Prostate gland (tissue), 2 donors: ENCODE measurements around the gene ACTG1. TPM values are rescaled to one million over a fixed set of nuclear protein-coding genes. Genes with fewer than 3 reads are reported as not detected.
A peak's percentile ranks its signal among the peaks of the same experiment; 100 is the strongest.

Experiments
- DNase-seq: peaks from one replicate; pipeline ENCODE4 v3.0.0-alpha.2; 2019; ENCODE audit warnings: low spot score
- H3K27ac ChIP-seq, 2 donors: fragments of 200-600 bp; sonication (generic); 2 replicates each; pipeline ENCODE4 v1.5.1; 2017 to 2019
- H3K27me3 ChIP-seq: fragments of 200-600 bp; sonication (generic); replicated peaks from 2 replicates; pipeline ENCODE4 v1.5.1; 2019; ENCODE audit not compliant: insufficient read depth
- H3K36me3 ChIP-seq, 2 donors: fragments of 200-600 bp; sonication (generic); 1 replicate in 1 of 2; 2 replicates in 1 of 2; pipeline versions ENCODE4 v1.5.1 to v1.8.1; 2017 to 2019
- H3K4me1 ChIP-seq: fragments of 200-600 bp; sonication (generic); replicated peaks from 2 replicates; pipeline ENCODE4 v1.5.1; 2019
- H3K4me3 ChIP-seq, 2 donors: fragments of 200-600 bp; sonication (generic); 2 replicates each; pipeline ENCODE4 v1.5.1; 2017 to 2019
- H3K9me3 ChIP-seq: fragments of 200-600 bp; sonication (generic); 2 replicates; pipeline ENCODE4 v1.5.1; 2017
- CTCF ChIP-seq, 4 experiments: fragments of 200-600 bp in 2 of 4; fragments of 450-650 bp in 2 of 4; sonication (generic) in 2 of 4; IDR thresholded peaks; 1 replicate in 3 of 4; 2 replicates in 1 of 4; pipeline ENCODE4 v1.5.1; 2016 to 2019; ENCODE audit warnings: antibody characterized with exemption in 4 of 4, mild to moderate bottlenecking in 2 of 4, moderate library complexity in 2 of 4
- POLR2A ChIP-seq: fragments of 450-650 bp; IDR thresholded peaks from one replicate; pipeline ENCODE4 v1.6.1; 2016; ENCODE audit warnings: antibody characterized with exemption, mild to moderate bottlenecking
- POLR2AphosphoS5 ChIP-seq: sonication (generic); formaldehyde crosslinking; IDR thresholded peaks from one replicate; pipeline ENCODE4 v1.6.1; 2017; ENCODE audit warnings: antibody characterized with exemption
- WGBS: methylation state at CpG from one replicate; pipeline ENCODE4 v1.1.5; 2018; 5-methylcytosine and 5-hydroxymethylcytosine counted together
- intact Hi-C: fragments of 100-400 bp; cut with DNase I; formaldehyde crosslinking; loops from one replicate; pipeline ENCODE4 v1.14.2; 2022
- total RNA-seq, 2 donors: library from RNA; depleted of rRNA; stranded (reverse); fragments of >200 nt; gene quantifications; one replicate each; pipeline ENCODE4 v1.1.0, GENCODE V29; 2016

ACTG1 gene
- total RNA-seq, 2 donors from 2014 or later = 2,438 to 3,181 TPM

- TF ChIP-seq POLR2A (no peak), POLR2AphosphoS5 (no peak), CTCF (IDR thresholded peaks at IDR 0.05) (no peak)
- H3K4me1 ChIP-seq = peaks cover 4% of the 10 kb centered on the region
- H3K9me3 ChIP-seq = no peaks in the 10 kb centered on the region
- intact Hi-C loops = no loop called here
- H3K27ac ChIP-seq = no peak overlapping the region
- no peak overlapping the region for H3K4me3 ChIP-seq
- 88% methylated on average over 21 of the region's 21 CpGs for WGBS
- no peaks in the 10 kb centered on the region for H3K36me3 ChIP-seq
- no peaks in the 10 kb centered on the region for H3K27me3 ChIP-seq
- DNase-seq = no peak
Measured at GRCh38 chr17:81557276-81558114, 44.9 kb upstream of the ACTG1 start.

- 90% methylated on average over 6 of the region's 6 CpGs for WGBS
- Histone ChIP-seq H3K36me3 (no peaks in the 10 kb centered on the region), H3K27ac (no peak overlapping the region), H3K27me3 (no peaks in the 10 kb centered on the region), H3K4me1 (peaks cover 4% of the 10 kb centered on the region), H3K4me3 (no peak overlapping the region), H3K9me3 (no peaks in the 10 kb centered on the region)
- intact Hi-C loops = no loop called here
- TF ChIP-seq POLR2A (no peak), POLR2AphosphoS5 (no peak), CTCF (IDR thresholded peaks at IDR 0.05) (no peak)
- DNase-seq = no peak
Measured at GRCh38 chr17:81556863-81557262, 44.3 kb upstream of the ACTG1 start.

- WGBS = 85% methylated on average over 9 of the region's 9 CpGs
- Histone ChIP-seq H3K27ac (no peak overlapping the region), H3K9me3 (no peaks in the 10 kb centered on the region), H3K27me3 (no peaks in the 10 kb centered on the region), H3K4me3 (no peak overlapping the region), H3K4me1 (peaks cover 4% of the 10 kb centered on the region), H3K36me3 (no peaks in the 10 kb centered on the region)
- no peak for DNase-seq
- TF ChIP-seq CTCF (IDR thresholded peaks at IDR 0.05) (no peak), POLR2AphosphoS5 (no peak), POLR2A (no peak)
- intact Hi-C loops = no loop called here
Measured at GRCh38 chr17:81556175-81556691, 43.6 kb upstream of the ACTG1 start.

- no peaks in the 10 kb centered on the region for H3K9me3 ChIP-seq
- TF ChIP-seq POLR2A = no peak
- TF ChIP-seq POLR2AphosphoS5 = no peak
- no peak for TF ChIP-seq CTCF (IDR thresholded peaks at IDR 0.05)
- peaks cover 0 to 4% of the 10 kb centered on the region in 2 donors for H3K36me3 ChIP-seq
- peak overlapping the region; percentile 71 to 83 for H3K27ac ChIP-seq
- WGBS = 23% methylated on average over 24 of the region's 24 CpGs
- DNase-seq = no peak
- intact Hi-C loops = loop anchor here (5.0 kb wide), 1 partner anchor 49 kb away; no protein-coding TSS in a partner anchor
- no peaks in the 10 kb centered on the region for H3K27me3 ChIP-seq
- H3K4me1 ChIP-seq = peaks cover 4% of the 10 kb centered on the region
- peak overlapping the region in 1 of 2 donors; percentile 96 for H3K4me3 ChIP-seq
Measured at GRCh38 chr17:81553616-81554181, 41.1 kb upstream of the ACTG1 start.
